HG03135 (cell line): ENCODE results near the gene TNFRSF6B.
"Not testable (repeated sequence)": the region's sequence is repeated elsewhere in the genome, so short reads cannot be mapped to it uniquely, and the experiment has no call there.

Source experiments
- ATAC-seq: cut with Tn5 transposase; IDR thresholded peaks from one replicate; pipeline ENCODE4 v1.9.1; 2021; ENCODE audit warnings: mild to moderate bottlenecking, moderate library complexity; ENCODE audit not compliant: unreplicated experiment

TNFRSF6B gene, protein sequence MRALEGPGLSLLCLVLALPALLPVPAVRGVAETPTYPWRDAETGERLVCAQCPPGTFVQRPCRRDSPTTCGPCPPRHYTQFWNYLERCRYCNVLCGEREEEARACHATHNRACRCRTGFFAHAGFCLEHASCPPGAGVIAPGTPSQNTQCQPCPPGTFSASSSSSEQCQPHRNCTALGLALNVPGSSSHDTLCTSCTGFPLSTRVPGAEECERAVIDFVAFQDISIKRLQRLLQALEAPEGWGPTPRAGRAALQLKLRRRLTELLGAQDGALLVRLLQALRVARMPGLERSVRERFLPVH

DNA sequence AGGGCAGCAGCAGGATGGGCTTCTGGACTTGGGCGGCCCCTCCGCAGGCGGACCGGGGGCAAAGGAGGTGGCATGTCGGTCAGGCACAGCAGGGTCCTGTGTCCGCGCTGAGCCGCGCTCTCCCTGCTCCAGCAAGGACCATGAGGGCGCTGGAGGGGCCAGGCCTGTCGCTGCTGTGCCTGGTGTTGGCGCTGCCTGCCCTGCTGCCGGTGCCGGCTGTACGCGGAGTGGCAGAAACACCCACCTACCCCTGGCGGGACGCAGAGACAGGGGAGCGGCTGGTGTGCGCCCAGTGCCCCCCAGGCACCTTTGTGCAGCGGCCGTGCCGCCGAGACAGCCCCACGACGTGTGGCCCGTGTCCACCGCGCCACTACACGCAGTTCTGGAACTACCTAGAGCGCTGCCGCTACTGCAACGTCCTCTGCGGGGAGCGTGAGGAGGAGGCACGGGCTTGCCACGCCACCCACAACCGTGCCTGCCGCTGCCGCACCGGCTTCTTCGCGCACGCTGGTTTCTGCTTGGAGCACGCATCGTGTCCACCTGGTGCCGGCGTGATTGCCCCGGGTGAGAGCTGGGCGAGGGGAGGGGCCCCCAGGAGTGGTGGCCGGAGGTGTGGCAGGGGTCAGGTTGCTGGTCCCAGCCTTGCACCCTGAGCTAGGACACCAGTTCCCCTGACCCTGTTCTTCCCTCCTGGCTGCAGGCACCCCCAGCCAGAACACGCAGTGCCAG lies at the start of gene TNFRSF6B:
TSS of gene TNFRSF6B (plus strand) at position 25 of the 729 bp plus-strand sequence. CDS start at position 141, 116 bp downstream.
- ATAC-seq = no peak

- ATAC-seq = no peak
These were observed 48.3 kb upstream of the TNFRSF6B start for GRCh38 chr20:63648190-63648589.

- ATAC-seq = no peak
These were observed 47.4 kb upstream of the TNFRSF6B start for GRCh38 chr20:63648895-63649589.

DNA sequence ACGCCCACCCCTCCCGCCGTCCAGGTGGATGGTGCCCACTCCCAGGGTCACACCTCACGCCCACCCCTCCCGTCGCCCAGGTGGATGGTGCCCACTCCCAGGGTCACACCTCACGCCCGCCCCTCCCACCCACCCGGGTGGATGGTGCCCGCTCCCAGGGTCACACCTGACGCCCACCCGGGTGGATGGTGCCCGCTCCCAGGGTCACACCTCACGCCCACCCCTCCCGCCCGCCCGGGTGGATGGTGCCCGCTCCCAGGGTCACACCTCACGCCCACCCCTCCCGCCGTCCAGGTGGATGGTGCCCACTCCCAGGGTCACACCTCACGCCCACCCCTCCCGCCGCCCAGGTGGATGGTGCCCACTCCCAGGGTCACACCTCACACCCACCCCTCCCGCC lies 46.0 kb upstream of the TNFRSF6B start:
- ATAC-seq = not testable (repeated sequence)

GRCh38 chr20:63651942-63652191 lies 44.6 kb upstream of the TNFRSF6B start:
- no peak for ATAC-seq

- no peak for ATAC-seq
These were observed 44.1 kb upstream of the TNFRSF6B start for GRCh38 chr20:63652192-63652980.

DNA sequence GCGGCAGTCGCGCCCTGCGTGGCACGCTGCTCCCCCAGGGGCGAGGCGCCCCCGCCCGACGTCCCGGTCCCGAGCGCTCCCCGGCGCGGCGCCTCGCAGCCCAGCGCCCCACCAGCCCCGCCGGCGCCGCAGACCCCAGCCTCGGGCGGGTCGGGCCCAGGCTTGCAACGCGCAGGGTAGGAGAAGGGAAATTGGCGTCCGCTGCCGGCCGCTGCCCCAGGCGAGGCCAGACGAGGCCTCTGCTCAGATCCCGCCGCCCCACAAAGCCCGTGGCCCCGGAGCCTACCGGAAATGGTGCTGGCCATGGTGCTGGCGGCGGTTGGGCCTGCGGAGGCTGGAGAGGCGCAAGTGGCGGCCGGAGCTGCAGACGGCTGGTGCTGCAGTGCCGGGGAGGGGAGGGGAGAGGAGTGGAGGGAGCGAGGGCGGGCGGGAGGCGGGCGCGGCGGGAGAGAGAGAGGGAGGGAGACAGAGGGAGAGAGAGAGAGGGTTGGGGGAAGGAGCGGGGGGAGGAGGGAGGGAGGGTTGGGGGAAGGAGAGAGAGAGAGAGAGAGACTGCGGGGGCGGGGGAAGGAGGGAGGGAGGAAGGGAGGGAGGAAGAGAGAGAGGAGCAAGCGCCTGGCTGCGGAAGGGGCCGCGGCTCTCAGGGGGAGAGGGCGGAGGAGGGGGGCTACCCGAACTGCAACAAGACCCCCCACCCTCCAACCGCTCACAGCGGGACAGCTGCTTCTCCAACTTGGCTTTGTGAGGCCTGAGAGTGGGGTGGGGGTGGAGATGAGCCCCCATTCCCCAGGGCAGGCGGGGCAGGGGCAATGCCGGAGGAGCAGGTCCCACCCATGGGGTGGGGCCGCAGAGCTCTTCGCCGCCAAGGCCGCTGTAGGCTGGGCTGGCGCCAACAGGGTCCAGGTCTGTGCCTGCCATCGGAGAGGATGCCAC lies 43.1 kb upstream of the TNFRSF6B start, which contains the start of gene STMN3:
TSS of gene STMN3 (minus strand) at position 384 of the 933 bp plus-strand sequence. CDS start at position 305, 79 bp downstream.
- ATAC-seq = no peak

GRCh38 chr20:63653974-63654668 lies 42.3 kb upstream of the TNFRSF6B start:
- no peak for ATAC-seq

GRCh38 chr20:63655249-63655648 lies 41.2 kb upstream of the TNFRSF6B start:
- ATAC-seq = no peak

- no peak for ATAC-seq
These were observed 40.0 kb upstream of the TNFRSF6B start for GRCh38 chr20:63656451-63656850.

- peak; percentile 1 for ATAC-seq
These were observed 39.1 kb upstream of the TNFRSF6B start for GRCh38 chr20:63657260-63657936.

DNA sequence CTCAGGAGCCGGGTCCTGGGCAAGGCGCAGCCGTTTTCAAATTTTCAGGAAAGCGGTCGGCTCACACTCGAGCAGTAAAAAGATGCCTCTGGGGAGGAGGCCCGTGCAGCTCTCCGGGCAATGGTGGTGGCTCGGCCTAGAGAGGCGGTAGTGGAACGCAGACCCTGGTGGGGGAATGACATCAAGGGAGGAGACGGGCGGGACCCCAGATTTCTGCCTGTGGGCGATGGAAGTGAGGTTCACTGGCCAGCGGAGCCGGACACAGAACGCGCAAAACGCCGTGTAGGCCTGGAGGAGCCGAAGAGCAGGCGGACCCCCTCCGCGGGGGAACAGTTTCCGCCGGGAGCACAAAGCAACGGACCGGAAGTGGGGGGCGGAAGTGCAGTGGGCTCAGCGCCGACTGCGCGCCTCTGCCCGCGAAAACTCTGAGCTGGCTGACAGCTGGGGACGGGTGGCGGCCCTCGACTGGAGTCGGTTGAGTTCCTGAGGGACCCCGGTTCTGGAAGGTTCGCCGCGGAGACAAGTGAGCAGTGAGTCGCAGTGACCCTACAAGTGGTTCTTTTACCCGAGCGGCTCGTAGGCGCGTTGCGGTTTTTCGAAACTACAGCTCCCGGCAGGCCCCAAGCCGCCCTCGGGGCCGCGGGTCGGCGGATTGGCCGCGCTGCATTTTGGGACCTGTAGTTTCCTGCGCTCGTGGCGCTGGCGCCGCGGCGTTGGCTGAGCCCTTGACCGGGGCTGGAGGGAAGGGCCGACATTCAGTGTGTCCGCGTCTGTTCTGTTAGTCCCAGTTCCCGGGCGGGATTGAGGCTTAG lies 38.3 kb upstream of the TNFRSF6B start, which contains the start of gene RTEL1:
TSS of gene RTEL1 (plus strand) at position 376 of the 812 bp plus-strand sequence. CDS start 1,091 bp downstream, outside the sequence.
- peak; percentile 77 for ATAC-seq

DNA sequence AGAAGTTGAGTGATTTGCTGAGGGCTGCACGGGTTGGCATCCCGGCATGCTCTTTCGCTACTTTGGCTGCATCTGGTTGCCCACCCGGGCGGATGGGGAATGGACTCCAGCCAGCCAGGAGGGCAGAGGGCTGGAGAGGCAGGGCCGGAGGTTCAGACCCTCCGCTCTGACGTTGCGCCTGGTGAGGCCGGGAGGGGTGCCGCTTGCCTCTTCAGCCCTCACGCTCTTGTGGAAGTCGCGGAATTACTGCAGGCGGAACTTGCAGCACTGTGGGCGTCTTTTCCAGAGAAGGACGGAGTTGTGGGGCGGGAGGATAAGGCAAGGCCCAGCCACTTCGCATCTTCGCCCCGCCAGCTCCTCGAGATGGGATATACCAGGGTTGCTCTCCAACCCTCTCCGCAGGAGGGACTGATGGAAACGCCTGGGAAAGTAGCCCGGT lies 37.7 kb upstream of the TNFRSF6B start:
- ATAC-seq = peak; percentile 13

- ATAC-seq = no peak
These were observed 37.1 kb upstream of the TNFRSF6B start for GRCh38 chr20:63659370-63659769.

- ATAC-seq = not testable (repeated sequence)
These were observed 36.3 kb upstream of the TNFRSF6B start for GRCh38 chr20:63660174-63660573.

GRCh38 chr20:63660622-63661021 lies 35.8 kb upstream of the TNFRSF6B start:
- ATAC-seq = no peak

GRCh38 chr20:63661108-63661507 lies 35.3 kb upstream of the TNFRSF6B start:
- ATAC-seq = no peak
